ENCODE measurements around the gene PNKD. TPM values are rescaled to one million over a fixed set of nuclear protein-coding genes. Genes with fewer than 3 reads are reported as not detected.

PNKD gene
- total RNA-seq, 1 experiment from 2014 or later, result 58.1 TPM

DNA sequence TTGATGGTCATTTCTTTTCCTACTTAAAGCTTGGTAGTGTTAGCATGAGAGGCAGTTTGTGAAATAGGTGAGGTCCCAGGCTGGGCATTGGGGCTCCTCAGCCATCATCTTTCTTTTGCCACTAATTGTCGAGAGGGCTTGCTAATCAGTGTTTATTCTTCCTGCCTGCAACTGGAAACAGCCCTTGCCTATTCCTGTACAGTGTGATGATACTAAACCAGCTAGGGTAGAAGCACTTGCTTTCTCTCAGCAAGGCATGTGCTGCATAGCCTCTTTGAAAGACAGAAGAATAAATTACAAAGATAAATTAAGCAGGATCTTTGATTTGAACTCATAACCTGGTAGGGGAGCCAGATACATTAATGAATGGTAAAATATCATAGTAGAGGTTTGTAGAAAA lies 26.1 kb upstream of the PNKD start:
- intact Hi-C loops (cut with micrococcal nuclease), result no loop called here
- H3K27me3 ChIP-seq (ENCODE audit: insufficient read depth, low read length), result no peaks in the 10 kb centered on the region
- ATAC-seq (no peak), DNase-seq (ENCODE audit: low read depth, low spot score) (no peak)
- no peak overlapping the region for H3K27ac ChIP-seq (ENCODE audit: low read depth, low read length)
- H4K20me1 ChIP-seq (ENCODE audit: insufficient read depth), result no peaks in the 10 kb centered on the region
- CTCF ChIA-PET, result no interaction called here
- H3K36me3 ChIP-seq (ENCODE audit: control insufficient read depth in 1 of 2, insufficient read depth in 2 of 2, low read length in 2 of 2), result peaks cover 30 to 53% of the 10 kb centered on the region in 2 experiments; a peak in 3 of 4 replicates
- POLR2A ChIA-PET, result no interaction called here
- RAD21 ChIA-PET (ENCODE audit: low non-redundant PET in 1 of 2, low total read pairs in 2 of 2, uncharacterized antibody in 2 of 2, unreplicated experiment in 2 of 2), result no interaction called here
- H3K9me2 ChIP-seq (ENCODE audit: insufficient read depth), result no peaks in the 10 kb centered on the region
- TF ChIP-seq ZFX (IDR thresholded peaks at IDR 0.05), result no peak
- no peak for TF ChIP-seq EGR1 (IDR thresholded peaks at IDR 0.05; ENCODE audit: low read depth)
- no peak for TF ChIP-seq JUND (IDR thresholded peaks at IDR 0.05)
- TF ChIP-seq, protein P1, sequence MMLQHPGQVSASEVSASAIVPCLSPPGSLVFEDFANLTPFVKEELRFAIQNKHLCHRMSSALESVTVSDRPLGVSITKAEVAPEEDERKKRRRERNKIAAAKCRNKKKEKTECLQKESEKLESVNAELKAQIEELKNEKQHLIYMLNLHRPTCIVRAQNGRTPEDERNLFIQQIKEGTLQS (IDR thresholded peaks at IDR 0.05), result no peak
- no peak for TF ChIP-seq SIN3A (IDR thresholded peaks at IDR 0.05; ENCODE audit: low read depth)
- TF ChIP-seq FOSL1 (IDR thresholded peaks at IDR 0.05; ENCODE audit: low read depth), result no peak
- TF ChIP-seq EZH2phosphoT487 (IDR thresholded peaks at IDR 0.05; ENCODE audit: borderline replicate concordance), result no peak
- no peak for TF ChIP-seq POLR2AphosphoS5 (IDR thresholded peaks at IDR 0.05; ENCODE audit: low read depth, low read length)
- no peak for TF ChIP-seq CEBPB (IDR thresholded peaks at IDR 0.05; ENCODE audit: low read depth)
- TF ChIP-seq, protein P2, sequence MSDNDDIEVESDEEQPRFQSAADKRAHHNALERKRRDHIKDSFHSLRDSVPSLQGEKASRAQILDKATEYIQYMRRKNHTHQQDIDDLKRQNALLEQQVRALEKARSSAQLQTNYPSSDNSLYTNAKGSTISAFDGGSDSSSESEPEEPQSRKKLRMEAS (IDR thresholded peaks at IDR 0.05), result no peak
- no peak for TF ChIP-seq ELF1 (IDR thresholded peaks at IDR 0.05; ENCODE audit: borderline replicate concordance, low read depth)
- TF ChIP-seq SRF (IDR thresholded peaks at IDR 0.05; ENCODE audit: low read depth), result no peak
- no peak overlapping the region for H3K9ac ChIP-seq (ENCODE audit: low read length)
- BruUV-seq (replicated peaks), result no TSS peak
- no peaks in the 10 kb centered on the region; the same call in 1 of the 2 replicates for H3K79me2 ChIP-seq (ENCODE audit: insufficient read depth, low read length)
- no peaks in the 10 kb centered on the region for H3K9me3 ChIP-seq (ENCODE audit: control insufficient read depth in 1 of 2, insufficient read depth in 1 of 2, low read depth in 1 of 2, low read length in 2 of 2)
- no peak overlapping the region for H3K4me2 ChIP-seq (ENCODE audit: low read length)
- no peak overlapping the region for H2AFZ ChIP-seq (ENCODE audit: low read depth, low read length, poor library complexity, severe bottlenecking)
- H3K4me3 ChIP-seq (replicated peaks in 1 of 2; ENCODE audit: low read depth in 1 of 2, low read length in 2 of 2), result no peak overlapping the region
- H3K4me1 ChIP-seq (ENCODE audit: control insufficient read depth in 1 of 2, insufficient read depth in 2 of 2, low read length in 2 of 2), result no peaks in the 10 kb centered on the region

DNA sequence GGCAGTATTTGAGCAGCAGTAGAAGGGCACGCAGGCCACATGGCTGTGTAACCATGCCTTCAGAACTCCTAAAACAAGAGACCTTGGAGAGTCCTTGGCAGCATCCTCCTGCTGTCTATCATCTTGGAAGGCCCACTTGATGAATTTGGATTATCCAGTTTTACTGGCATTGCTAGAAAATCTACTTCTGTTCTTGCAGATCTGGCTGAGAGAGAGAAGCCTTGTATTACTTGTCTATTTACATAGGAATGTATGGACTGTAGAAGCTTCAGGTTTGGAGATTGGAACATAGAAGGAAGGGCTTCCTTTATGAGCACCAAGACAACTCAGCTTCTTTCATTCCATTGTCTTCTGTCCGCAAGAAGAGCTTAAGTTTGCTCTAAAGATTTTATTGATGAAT lies 25.7 kb upstream of the PNKD start:
- intact Hi-C loops (cut with micrococcal nuclease), result no loop called here
- TF ChIP-seq POLR2AphosphoS5 (IDR thresholded peaks at IDR 0.05; ENCODE audit: low read depth, low read length) (no peak), SIN3A (IDR thresholded peaks at IDR 0.05; ENCODE audit: low read depth) (no peak)
- TF ChIP-seq, protein P2 (IDR thresholded peaks at IDR 0.05), result no peak
- Histone ChIP-seq H3K4me3 (replicated peaks in 1 of 2; ENCODE audit: low read depth in 1 of 2, low read length in 2 of 2) (no peak overlapping the region), H3K9me3 (ENCODE audit: control insufficient read depth in 1 of 2, insufficient read depth in 1 of 2, low read depth in 1 of 2, low read length in 2 of 2) (no peaks in the 10 kb centered on the region), H3K4me2 (ENCODE audit: low read length) (no peak overlapping the region), H3K9ac (ENCODE audit: low read length) (no peak overlapping the region), H3K79me2 (ENCODE audit: insufficient read depth, low read length) (no peaks in the 10 kb centered on the region; the same call in 1 of the 2 replicates), H3K36me3 (ENCODE audit: control insufficient read depth in 1 of 2, insufficient read depth in 2 of 2, low read length in 2 of 2) (peaks cover 33 to 56% of the 10 kb centered on the region in 2 experiments; a peak in 3 of 4 replicates), H3K27ac (ENCODE audit: low read depth, low read length) (no peak overlapping the region), H3K9me2 (ENCODE audit: insufficient read depth) (no peaks in the 10 kb centered on the region), H3K27me3 (ENCODE audit: insufficient read depth, low read length) (no peaks in the 10 kb centered on the region), H3K4me1 (ENCODE audit: control insufficient read depth in 1 of 2, insufficient read depth in 2 of 2, low read length in 2 of 2) (no peaks in the 10 kb centered on the region), H4K20me1 (ENCODE audit: insufficient read depth) (no peaks in the 10 kb centered on the region), H2AFZ (ENCODE audit: low read depth, low read length, poor library complexity, severe bottlenecking) (no peak overlapping the region)
- ChIA-PET RAD21 (ENCODE audit: low non-redundant PET in 1 of 2, low total read pairs in 2 of 2, uncharacterized antibody in 2 of 2, unreplicated experiment in 2 of 2) (no interaction called here), CTCF (no interaction called here), POLR2A (no interaction called here)
- ATAC-seq (no peak), DNase-seq (ENCODE audit: low read depth, low spot score) (no peak)
- BruUV-seq (replicated peaks), result no TSS peak
